HepG2 (cell line): ENCODE results near the gene KATNAL1. TPM values are rescaled to one million over a fixed set of nuclear protein-coding genes. Genes with fewer than 3 reads are reported as not detected.
A peak's percentile ranks its signal among the peaks of the same experiment; 100 is the strongest.

Experiments
- CBX5 ChIP-seq: sonication (generic); formaldehyde crosslinking; IDR thresholded peaks from 2 replicates; pipeline ENCODE4 v1.4.0; 2020; ENCODE audit warnings: missing genetic modification reagents, borderline replicate concordance
- DRAP1 ChIP-seq: IDR thresholded peaks from 2 replicates; pipeline ENCODE4 v1.6.1; 2016; ENCODE audit warnings: missing genetic modification reagents, missing compliant biosample characterization
- ETV5 ChIP-seq: IDR thresholded peaks from 2 replicates; pipeline ENCODE4 v1.6.1; 2018; ENCODE audit warnings: missing biosample characterization, missing genetic modification reagents, inconsistent platforms, borderline replicate concordance
- GATAD1 ChIP-seq: IDR thresholded peaks from 2 replicates; pipeline ENCODE4 v1.6.1; 2016; ENCODE audit warnings: missing genetic modification reagents, missing compliant biosample characterization
- HNRNPL ChIP-seq: fragments of 200-400 bp; formaldehyde crosslinking; IDR thresholded peaks from 2 replicates; pipeline ENCODE4 v1.6.1; 2017; ENCODE audit warnings: mild to moderate bottlenecking, low read depth, low read length
- JUND ChIP-seq: sonication (generic); formaldehyde crosslinking; IDR thresholded peaks from 2 replicates; pipeline ENCODE4 v1.8.0; 2022; ENCODE audit warnings: mild to moderate bottlenecking, missing genetic modification reagents
- MEIS1 ChIP-seq: sonication (generic); formaldehyde crosslinking; IDR thresholded peaks from 2 replicates; pipeline ENCODE4 v1.9.0; 2021; ENCODE audit warnings: mild to moderate bottlenecking, missing genetic modification reagents, moderate library complexity, borderline replicate concordance
- NFKBIZ ChIP-seq: IDR thresholded peaks from 2 replicates; pipeline ENCODE4 v1.6.1; 2018; ENCODE audit warnings: missing genetic modification reagents, missing compliant biosample characterization
- RCOR2 ChIP-seq: IDR thresholded peaks from 2 replicates; pipeline ENCODE4 v1.6.1; 2016; ENCODE audit warnings: missing biosample characterization, missing genetic modification reagents
- RORA ChIP-seq: sonication (generic); formaldehyde crosslinking; IDR thresholded peaks from 2 replicates; pipeline ENCODE4 v1.5.0; 2020; ENCODE audit warnings: mild to moderate bottlenecking, missing genetic modification reagents, moderate library complexity
- SCMH1 ChIP-seq: sonication (generic); formaldehyde crosslinking; IDR thresholded peaks from 2 replicates; pipeline ENCODE4 v1.9.0; 2021; ENCODE audit warnings: missing genetic modification reagents, mild to moderate bottlenecking, borderline replicate concordance
- SKI ChIP-seq: fragments of 450-650 bp; IDR thresholded peaks from one replicate; pipeline ENCODE4 v1.6.1; 2018; ENCODE audit warnings: mild to moderate bottlenecking; ENCODE audit not compliant: partially characterized antibody
- TFDP1 ChIP-seq: IDR thresholded peaks from 2 replicates; pipeline ENCODE4 v1.6.1; 2016; ENCODE audit warnings: missing compliant biosample characterization, missing genetic modification reagents, borderline replicate concordance
- THAP11 ChIP-seq: IDR thresholded peaks from 2 replicates; pipeline ENCODE4 v1.6.1; 2016; ENCODE audit warnings: missing biosample characterization, missing genetic modification reagents
- XRCC5 ChIP-seq: fragments of 200-400 bp; formaldehyde crosslinking; optimal IDR thresholded peaks from 2 replicates; pipeline ENCODE3; 2017; ENCODE audit warnings: mild to moderate bottlenecking, low read length
- ZNF160 ChIP-seq: sonication (generic); formaldehyde crosslinking; IDR thresholded peaks from 2 replicates; pipeline ENCODE4 v1.8.0; 2022; ENCODE audit warnings: mild to moderate bottlenecking, inconsistent platforms, missing genetic modification reagents
- ZNF180 ChIP-seq: sonication (generic); formaldehyde crosslinking; IDR thresholded peaks from 2 replicates; pipeline ENCODE4 v1.4.0; 2020; ENCODE audit warnings: low read depth, missing genetic modification reagents, borderline replicate concordance
- ZNF205 ChIP-seq: IDR thresholded peaks from 2 replicates; pipeline ENCODE4 v1.6.1; 2018; ENCODE audit warnings: missing biosample characterization, missing genetic modification reagents
- ZNF282 ChIP-seq: fragments of 450-650 bp; IDR thresholded peaks from 2 replicates; pipeline ENCODE4 v1.6.1; 2018; ENCODE audit not compliant: partially characterized antibody
- ZNF430 ChIP-seq: sonication (generic); formaldehyde crosslinking; IDR thresholded peaks from 2 replicates; pipeline ENCODE4 v1.9.0; 2021; ENCODE audit warnings: mild to moderate bottlenecking, missing genetic modification reagents
- ZNF547 ChIP-seq: sonication (generic); formaldehyde crosslinking; IDR thresholded peaks from 2 replicates; pipeline ENCODE4 v1.5.1; 2020; ENCODE audit warnings: mild to moderate bottlenecking, missing genetic modification reagents
- ZNF550 ChIP-seq: sonication (generic); formaldehyde crosslinking; IDR thresholded peaks from 2 replicates; pipeline ENCODE4 v1.4.0; 2020; ENCODE audit warnings: mild to moderate bottlenecking, missing genetic modification reagents, borderline replicate concordance
- ZNF724P ChIP-seq: sonication (generic); formaldehyde crosslinking; IDR thresholded peaks from 2 replicates; pipeline ENCODE4 v1.8.0; 2022; ENCODE audit warnings: missing genetic modification reagents, borderline replicate concordance
- ZNF747 ChIP-seq: sonication (generic); formaldehyde crosslinking; IDR thresholded peaks from 2 replicates; pipeline ENCODE4 v1.8.1; 2023; ENCODE audit warnings: missing genetic modification reagents, mild to moderate bottlenecking, borderline replicate concordance
- polyA plus RNA-seq, 8 experiments: library from polyadenylated mRNA; depleted of rRNA in 3 of 8; stranded (reverse) in 7 of 8; unstranded in 1 of 8; fragments of >200 nt; fragmentation: Illumina TruSeq in 4 of 8; extraction: Trizol in 4 of 8; gene quantifications; 2 replicates each; pipeline versions ENCODE4 v1.2.1 to v1.2.3, GENCODE V29; 2011 to 2016; ENCODE audit warnings: low read depth in 4 of 8, missing spikeins in 1 of 8, mixed read lengths in 1 of 8; ENCODE audit not compliant: insufficient read depth in 1 of 8
- total RNA-seq, 5 experiments: library from RNA; depleted of rRNA; stranded (reverse); fragments of >200 nt; fragmentation: Illumina TruSeq; extraction: Trizol; gene quantifications; 2 replicates each; pipeline ENCODE4 v1.2.3, GENCODE V29; 2016; ENCODE audit warnings: low read depth in 1 of 5

KATNAL1 gene
- total and polyA plus RNA-seq, 2 of the 13 experiments (the other 11 are each of a cell fraction or from before 2014, with no cell fraction given) = 3.2 to 11.8 TPM

- TF ChIP-seq SCMH1 (CRISPR knock-in tag) = no peak
- TF ChIP-seq CBX5 (CRISPR knock-in tag) = peak; percentile 92; the same call in 1 of the 2 replicates
- TF ChIP-seq ZNF282 = no peak
- 0 out of 2 replicates have a peak, but pooled peaks have one; percentile 41 for TF ChIP-seq RCOR2
- no peak for TF ChIP-seq MEIS1
- TF ChIP-seq ETV5 (CRISPR knock-in tag) = peak; percentile 96
- TF ChIP-seq HNRNPL = no peak
- peak; percentile 73 for TF ChIP-seq XRCC5
- TF ChIP-seq NFKBIZ (CRISPR knock-in tag) = peak; percentile 59; the same call in 1 of the 2 replicates
- TF ChIP-seq SKI = peak; percentile 62
- peak; percentile 79 for TF ChIP-seq THAP11 (CRISPR knock-in tag)
- no peak for TF ChIP-seq ZNF724P (CRISPR knock-in tag)
- no peak for TF ChIP-seq ZNF205
- TF ChIP-seq ZNF180 (CRISPR knock-in tag) = no peak
- 0 out of 2 replicates have a peak, but pooled peaks have one; percentile 22 for TF ChIP-seq DRAP1
- 0 out of 2 replicates have a peak, but pooled peaks have one; percentile 60 for TF ChIP-seq ZNF747 (CRISPR knock-in tag)
- peak; percentile 61; the same call in 1 of the 2 replicates for TF ChIP-seq ZNF430 (CRISPR knock-in tag)
- 0 out of 2 replicates have a peak, but pooled peaks have one; percentile 18 for TF ChIP-seq JUND (CRISPR knock-in tag)
- TF ChIP-seq ZNF550 (CRISPR knock-in tag) = no peak
- TF ChIP-seq TFDP1 (CRISPR knock-in tag) = 0 out of 2 replicates have a peak, but pooled peaks have one; percentile 25
- no peak for TF ChIP-seq ZNF547 (CRISPR knock-in tag)
- no peak for TF ChIP-seq RORA (CRISPR knock-in tag)
- peak; percentile 52 for TF ChIP-seq GATAD1 (CRISPR knock-in tag)
- TF ChIP-seq ZNF160 (CRISPR knock-in tag) = no peak
Observed at GRCh38 chr13:30334663-30335386, 27.5 kb upstream of the KATNAL1 start (continued).
